HTERT RPE-1 (cell line): ENCODE data around the gene FAAP100.

Experiments
- in situ Hi-C: fragments of 300-500 bp; cut with MboI; formaldehyde crosslinking; loops from 4 replicates; pipeline ENCODE4 v1.14.3; 2020; ENCODE audit warnings: low sequenced_read_pairs

Gene FAAP100

GRCh38 chr17:81526662-81527571 lies 25.2 kb downstream of the FAAP100 start:
- in situ Hi-C loops = no loop called here

- in situ Hi-C loops = no loop called here
Measured at GRCh38 chr17:81524865-81525159, 27.3 kb downstream of the FAAP100 start.

- in situ Hi-C loops = no loop called here
Measured at GRCh38 chr17:81524039-81524864, 27.9 kb downstream of the FAAP100 start.

- in situ Hi-C loops = no loop called here
Measured at GRCh38 chr17:81523402-81524038, 28.6 kb downstream of the FAAP100 start.

- in situ Hi-C loops = no loop called here
Measured at GRCh38 chr17:81522491-81523401, 29.4 kb downstream of the FAAP100 start.

- in situ Hi-C loops = no loop called here
Measured at GRCh38 chr17:81520021-81520901, 31.9 kb downstream of the FAAP100 start.

- in situ Hi-C loops = no loop called here
Measured at GRCh38 chr17:81519284-81520020, 32.7 kb downstream of the FAAP100 start.

- in situ Hi-C loops = no loop called here
Measured at GRCh38 chr17:81518785-81519283, 33.3 kb downstream of the FAAP100 start.

GRCh38 chr17:81518113-81518784 lies 33.9 kb downstream of the FAAP100 start:
- in situ Hi-C loops = no loop called here

- in situ Hi-C loops = no loop called here
Measured at GRCh38 chr17:81517339-81518112, 34.6 kb downstream of the FAAP100 start.

- in situ Hi-C loops = no loop called here
Measured at GRCh38 chr17:81517009-81517338, 35.2 kb downstream of the FAAP100 start.

- in situ Hi-C loops = no loop called here
Measured at GRCh38 chr17:81516439-81516838, 35.7 kb downstream of the FAAP100 start.

- in situ Hi-C loops = no loop called here
Measured at GRCh38 chr17:81515530-81516041, 36.6 kb downstream of the FAAP100 start.

GRCh38 chr17:81514739-81515529 lies 37.2 kb downstream of the FAAP100 start:
- in situ Hi-C loops = no loop called here

GRCh38 chr17:81514489-81514738 lies 37.7 kb downstream of the FAAP100 start:
- in situ Hi-C loops = no loop called here

GRCh38 chr17:81513753-81514488 lies 38.2 kb downstream of the FAAP100 start:
- in situ Hi-C loops = no loop called here
